GM23338 (cell line): ENCODE measurements around the gene AP3M1.

ENCODE experiments used
- CREB1 ChIP-seq: fragments of 250-450 bp; sonication (Bioruptor Pico); IDR thresholded peaks from 2 replicates; pipeline ENCODE4 v1.5.0; 2020; ENCODE audit warnings: low read depth, mild to moderate bottlenecking, moderate library complexity
- EZH2 ChIP-seq: fragments of 200-600 bp; sonication (generic); IDR thresholded peaks from one replicate; pipeline ENCODE4 v1.8.0; 2017; ENCODE audit warnings: antibody characterized with exemption, mild to moderate bottlenecking, low read depth; ENCODE audit not compliant: unreplicated experiment
- EZH2phosphoT487 ChIP-seq: fragments of 200-600 bp; sonication (generic); IDR thresholded peaks from one replicate; pipeline ENCODE4 v1.8.1; 2018; ENCODE audit warnings: antibody characterized with exemption; ENCODE audit not compliant: unreplicated experiment
- JUNB ChIP-seq: IDR thresholded peaks from one replicate; pipeline ENCODE4 v1.6.1; 2016; ENCODE audit warnings: antibody characterized with exemption; ENCODE audit not compliant: unreplicated experiment
- NANOG ChIP-seq: IDR thresholded peaks from 2 replicates; pipeline ENCODE4 v1.6.1; 2016; ENCODE audit warnings: antibody characterized with exemption, borderline replicate concordance
- POLR2AphosphoS5 ChIP-seq: IDR thresholded peaks from 2 replicates; pipeline ENCODE4 v1.6.1; 2016; ENCODE audit warnings: antibody characterized with exemption, low read depth
- STAT1 ChIP-seq: IDR thresholded peaks from one replicate; pipeline ENCODE4 v1.6.1; 2016; ENCODE audit warnings: antibody characterized with exemption; ENCODE audit not compliant: unreplicated experiment
- ZNF114 ChIP-seq: fragments of 250-450 bp; sonication (Bioruptor Pico); IDR thresholded peaks from 2 replicates; pipeline ENCODE4 v1.5.0; 2020; ENCODE audit warnings: mild to moderate bottlenecking, moderate library complexity
- TF ChIP-seq, protein P1 (sequence below), 2 experiments: fragments of 200-600 bp in 1 of 2; sonication (generic) in 1 of 2; conservative IDR thresholded peaks; 2 replicates each; pipeline versions ENCODE4 v1.5.1 to v1.6.1; 2016 to 2017; ENCODE audit warnings: antibody characterized with exemption in 2 of 2, low read depth in 2 of 2, mild to moderate bottlenecking in 2 of 2, moderate library complexity in 1 of 2
- TF ChIP-seq, protein P2 (sequence below): IDR thresholded peaks from 2 replicates; pipeline ENCODE4 v1.6.1; 2016; ENCODE audit warnings: antibody characterized with exemption
- TF ChIP-seq, protein P3 (sequence below): IDR thresholded peaks from one replicate; pipeline ENCODE4 v1.6.1; 2018; ENCODE audit warnings: antibody characterized with exemption; ENCODE audit not compliant: unreplicated experiment

DNA sequence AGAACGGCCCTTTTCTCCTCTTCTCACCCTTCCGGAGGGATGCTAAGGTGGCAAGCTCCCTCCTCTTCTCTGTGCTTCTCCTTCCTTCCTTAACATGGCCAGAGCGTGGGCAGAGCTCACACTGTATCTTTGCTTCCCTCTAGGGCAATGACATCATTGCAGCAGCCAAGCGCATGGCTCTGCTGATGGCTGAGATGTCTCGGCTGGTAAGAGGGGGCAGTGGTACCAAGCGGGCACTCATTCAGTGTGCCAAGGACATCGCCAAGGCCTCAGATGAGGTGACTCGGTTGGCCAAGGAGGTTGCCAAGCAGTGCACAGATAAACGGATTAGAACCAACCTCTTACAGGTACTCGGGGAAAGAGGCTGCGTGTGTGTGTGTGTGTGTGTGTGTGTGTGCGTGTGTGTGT is 36.6 kb downstream of the AP3M1 start:
- TF ChIP-seq, protein P1, sequence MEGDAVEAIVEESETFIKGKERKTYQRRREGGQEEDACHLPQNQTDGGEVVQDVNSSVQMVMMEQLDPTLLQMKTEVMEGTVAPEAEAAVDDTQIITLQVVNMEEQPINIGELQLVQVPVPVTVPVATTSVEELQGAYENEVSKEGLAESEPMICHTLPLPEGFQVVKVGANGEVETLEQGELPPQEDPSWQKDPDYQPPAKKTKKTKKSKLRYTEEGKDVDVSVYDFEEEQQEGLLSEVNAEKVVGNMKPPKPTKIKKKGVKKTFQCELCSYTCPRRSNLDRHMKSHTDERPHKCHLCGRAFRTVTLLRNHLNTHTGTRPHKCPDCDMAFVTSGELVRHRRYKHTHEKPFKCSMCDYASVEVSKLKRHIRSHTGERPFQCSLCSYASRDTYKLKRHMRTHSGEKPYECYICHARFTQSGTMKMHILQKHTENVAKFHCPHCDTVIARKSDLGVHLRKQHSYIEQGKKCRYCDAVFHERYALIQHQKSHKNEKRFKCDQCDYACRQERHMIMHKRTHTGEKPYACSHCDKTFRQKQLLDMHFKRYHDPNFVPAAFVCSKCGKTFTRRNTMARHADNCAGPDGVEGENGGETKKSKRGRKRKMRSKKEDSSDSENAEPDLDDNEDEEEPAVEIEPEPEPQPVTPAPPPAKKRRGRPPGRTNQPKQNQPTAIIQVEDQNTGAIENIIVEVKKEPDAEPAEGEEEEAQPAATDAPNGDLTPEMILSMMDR (conservative IDR thresholded peaks at IDR 0.05; ENCODE audit: low read depth in 2 of 2): no peak
- TF ChIP-seq EZH2phosphoT487 (no peak), POLR2AphosphoS5 (no peak), EZH2 (no peak), JUNB (no peak), NANOG (no peak), STAT1 (no peak), CREB1 (CRISPR knock-in tag) (no peak), ZNF114 (CRISPR knock-in tag) (no peak)
- TF ChIP-seq, protein P2, sequence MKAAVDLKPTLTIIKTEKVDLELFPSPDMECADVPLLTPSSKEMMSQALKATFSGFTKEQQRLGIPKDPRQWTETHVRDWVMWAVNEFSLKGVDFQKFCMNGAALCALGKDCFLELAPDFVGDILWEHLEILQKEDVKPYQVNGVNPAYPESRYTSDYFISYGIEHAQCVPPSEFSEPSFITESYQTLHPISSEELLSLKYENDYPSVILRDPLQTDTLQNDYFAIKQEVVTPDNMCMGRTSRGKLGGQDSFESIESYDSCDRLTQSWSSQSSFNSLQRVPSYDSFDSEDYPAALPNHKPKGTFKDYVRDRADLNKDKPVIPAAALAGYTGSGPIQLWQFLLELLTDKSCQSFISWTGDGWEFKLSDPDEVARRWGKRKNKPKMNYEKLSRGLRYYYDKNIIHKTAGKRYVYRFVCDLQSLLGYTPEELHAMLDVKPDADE: no peak
- TF ChIP-seq, protein P3, sequence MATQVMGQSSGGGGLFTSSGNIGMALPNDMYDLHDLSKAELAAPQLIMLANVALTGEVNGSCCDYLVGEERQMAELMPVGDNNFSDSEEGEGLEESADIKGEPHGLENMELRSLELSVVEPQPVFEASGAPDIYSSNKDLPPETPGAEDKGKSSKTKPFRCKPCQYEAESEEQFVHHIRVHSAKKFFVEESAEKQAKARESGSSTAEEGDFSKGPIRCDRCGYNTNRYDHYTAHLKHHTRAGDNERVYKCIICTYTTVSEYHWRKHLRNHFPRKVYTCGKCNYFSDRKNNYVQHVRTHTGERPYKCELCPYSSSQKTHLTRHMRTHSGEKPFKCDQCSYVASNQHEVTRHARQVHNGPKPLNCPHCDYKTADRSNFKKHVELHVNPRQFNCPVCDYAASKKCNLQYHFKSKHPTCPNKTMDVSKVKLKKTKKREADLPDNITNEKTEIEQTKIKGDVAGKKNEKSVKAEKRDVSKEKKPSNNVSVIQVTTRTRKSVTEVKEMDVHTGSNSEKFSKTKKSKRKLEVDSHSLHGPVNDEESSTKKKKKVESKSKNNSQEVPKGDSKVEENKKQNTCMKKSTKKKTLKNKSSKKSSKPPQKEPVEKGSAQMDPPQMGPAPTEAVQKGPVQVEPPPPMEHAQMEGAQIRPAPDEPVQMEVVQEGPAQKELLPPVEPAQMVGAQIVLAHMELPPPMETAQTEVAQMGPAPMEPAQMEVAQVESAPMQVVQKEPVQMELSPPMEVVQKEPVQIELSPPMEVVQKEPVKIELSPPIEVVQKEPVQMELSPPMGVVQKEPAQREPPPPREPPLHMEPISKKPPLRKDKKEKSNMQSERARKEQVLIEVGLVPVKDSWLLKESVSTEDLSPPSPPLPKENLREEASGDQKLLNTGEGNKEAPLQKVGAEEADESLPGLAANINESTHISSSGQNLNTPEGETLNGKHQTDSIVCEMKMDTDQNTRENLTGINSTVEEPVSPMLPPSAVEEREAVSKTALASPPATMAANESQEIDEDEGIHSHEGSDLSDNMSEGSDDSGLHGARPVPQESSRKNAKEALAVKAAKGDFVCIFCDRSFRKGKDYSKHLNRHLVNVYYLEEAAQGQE: no peak
